HT1080 (cell line): ENCODE data around the gene KHNYN. TPM values are rescaled to one million over a fixed set of nuclear protein-coding genes. Genes with fewer than 3 reads are reported as not detected.

Experiments
- DNase-seq: peaks from one replicate; pipeline ENCODE4 v3.0.0-alpha.2; 2015; ENCODE audit warnings: low read depth
- total RNA-seq: library from RNA; depleted of rRNA; stranded (reverse); fragments of >200 nt; shearing (Covaris generic); gene quantifications from 2 replicates; pipeline ENCODE4 v1.2.3, GENCODE V29; 2014

Gene KHNYN
- total RNA-seq, 1 experiment from 2014 or later, result 20.8 TPM

GRCh38 chr14:24399999-24400718 lies 29.6 kb upstream of the KHNYN start:
- DNase-seq, result no peak

- DNase-seq, result no peak
Measured at GRCh38 chr14:24401810-24402702, 27.7 kb upstream of the KHNYN start.

GRCh38 chr14:24403294-24403998 lies 26.3 kb upstream of the KHNYN start:
- DNase-seq, result no peak

- no peak for DNase-seq
Measured at GRCh38 chr14:24404814-24405213, 24.9 kb upstream of the KHNYN start.

GRCh38 chr14:24406416-24406815 lies 23.3 kb upstream of the KHNYN start:
- DNase-seq, result no peak

GRCh38 chr14:24407608-24408325 lies 22.0 kb upstream of the KHNYN start:
- DNase-seq, result no peak

- DNase-seq, result no peak
Measured at GRCh38 chr14:24408764-24409163, 21.0 kb upstream of the KHNYN start.

- no peak for DNase-seq
Measured at GRCh38 chr14:24409192-24409591, 20.6 kb upstream of the KHNYN start.

- DNase-seq, result no peak
Measured at GRCh38 chr14:24409956-24410355, 19.8 kb upstream of the KHNYN start.

- peak; percentile 43 for DNase-seq
Measured at GRCh38 chr14:24411443-24412389, 18.0 kb upstream of the KHNYN start.

- DNase-seq, result no peak
Measured at GRCh38 chr14:24414077-24414476, 15.7 kb upstream of the KHNYN start.

GRCh38 chr14:24414732-24415420 lies 14.9 kb upstream of the KHNYN start:
- no peak for DNase-seq

- no peak for DNase-seq
Measured at GRCh38 chr14:24415421-24416253, 14.1 kb upstream of the KHNYN start.

- no peak for DNase-seq
Measured at GRCh38 chr14:24416254-24416931, 13.4 kb upstream of the KHNYN start.

- DNase-seq, result no peak
Measured at GRCh38 chr14:24416932-24417619, 12.7 kb upstream of the KHNYN start.

GRCh38 chr14:24417832-24418491 lies 11.8 kb upstream of the KHNYN start:
- DNase-seq, result no peak

- peak; percentile 47 for DNase-seq
Measured at GRCh38 chr14:24418492-24418873, 11.3 kb upstream of the KHNYN start.
